Astrocyte of the hippocampus (primary cell): ENCODE results near the gene SPSB1.

Experiments
- DNase-seq: peaks from one replicate; pipeline ENCODE4 v3.0.0; 2011; ENCODE audit warnings: low read depth, low spot score

SPSB1 gene

DNA sequence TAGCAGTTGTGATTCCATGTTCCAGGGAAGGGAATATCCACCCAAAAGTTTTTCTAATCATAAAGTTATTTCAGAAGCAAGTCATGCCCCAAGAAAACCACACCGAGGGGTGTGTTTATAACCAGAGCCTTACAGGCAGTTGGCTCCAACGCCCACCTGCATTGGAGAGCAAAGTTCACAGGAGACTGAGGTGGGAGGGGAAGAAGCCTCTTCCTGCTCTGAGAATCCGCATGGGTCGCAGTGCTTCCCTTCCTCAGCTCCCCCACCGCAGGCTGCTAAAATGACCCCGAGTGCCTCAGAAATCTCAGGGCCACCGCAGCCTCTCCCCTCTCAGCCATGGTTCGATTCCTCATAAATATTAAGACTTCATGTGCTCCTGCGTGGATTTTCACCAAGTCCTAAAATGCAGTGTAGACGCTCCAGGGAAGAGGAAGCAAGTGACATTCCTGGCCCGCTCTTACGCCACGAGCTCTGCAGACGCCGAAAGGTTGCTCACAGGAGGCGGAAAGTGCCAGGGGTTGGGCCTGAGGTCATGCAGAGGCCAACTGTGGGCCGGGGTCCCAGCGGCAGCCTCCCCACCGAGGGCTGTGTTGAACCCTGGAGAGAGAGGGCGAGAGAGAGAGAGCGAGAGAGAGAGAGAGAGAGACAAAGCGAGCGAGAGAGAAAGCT is 13.4 kb upstream of the SPSB1 start:
- DNase-seq = no peak

DNA sequence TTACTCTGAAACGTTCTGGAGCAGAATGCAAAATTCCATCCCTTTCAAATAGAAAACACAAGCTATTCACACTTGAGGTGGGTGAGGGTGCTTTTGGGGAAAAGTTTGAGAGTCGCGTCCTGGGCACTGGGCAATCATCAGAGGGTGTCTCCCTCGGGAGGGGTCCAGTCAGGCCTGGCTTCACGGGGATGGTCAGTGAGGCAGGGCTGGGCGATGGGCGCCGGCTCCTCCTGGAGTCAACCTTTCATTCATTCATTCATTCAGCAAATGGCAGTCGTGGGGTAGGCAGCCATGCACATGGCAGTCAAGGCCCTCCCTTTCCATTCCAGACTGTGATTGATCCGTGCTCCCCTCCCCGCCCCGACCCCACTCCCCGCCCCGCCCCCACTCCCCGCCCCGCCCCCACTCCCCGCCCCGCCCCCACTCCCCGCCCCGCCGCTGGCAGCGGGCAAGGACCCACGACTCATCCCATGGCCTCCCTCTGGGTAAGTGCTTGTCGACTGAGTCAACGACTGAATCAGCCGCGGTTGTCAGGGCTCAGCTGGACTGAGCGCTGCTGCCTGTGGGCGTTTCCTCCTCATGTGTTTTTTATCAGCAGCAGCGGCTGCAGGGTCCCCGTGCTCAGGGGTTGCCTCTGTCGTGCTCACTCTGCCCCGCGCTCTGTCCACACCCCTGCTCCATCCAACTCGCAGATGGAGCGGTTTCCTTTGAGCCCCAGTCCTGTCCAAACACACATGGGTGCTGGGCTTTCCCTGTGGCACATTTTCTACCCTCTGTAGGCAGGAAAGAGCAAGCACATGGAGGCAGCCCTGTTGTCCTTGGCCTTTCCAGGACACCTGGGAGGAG is 12.5 kb upstream of the SPSB1 start:
- peak; percentile 89 for DNase-seq

DNA sequence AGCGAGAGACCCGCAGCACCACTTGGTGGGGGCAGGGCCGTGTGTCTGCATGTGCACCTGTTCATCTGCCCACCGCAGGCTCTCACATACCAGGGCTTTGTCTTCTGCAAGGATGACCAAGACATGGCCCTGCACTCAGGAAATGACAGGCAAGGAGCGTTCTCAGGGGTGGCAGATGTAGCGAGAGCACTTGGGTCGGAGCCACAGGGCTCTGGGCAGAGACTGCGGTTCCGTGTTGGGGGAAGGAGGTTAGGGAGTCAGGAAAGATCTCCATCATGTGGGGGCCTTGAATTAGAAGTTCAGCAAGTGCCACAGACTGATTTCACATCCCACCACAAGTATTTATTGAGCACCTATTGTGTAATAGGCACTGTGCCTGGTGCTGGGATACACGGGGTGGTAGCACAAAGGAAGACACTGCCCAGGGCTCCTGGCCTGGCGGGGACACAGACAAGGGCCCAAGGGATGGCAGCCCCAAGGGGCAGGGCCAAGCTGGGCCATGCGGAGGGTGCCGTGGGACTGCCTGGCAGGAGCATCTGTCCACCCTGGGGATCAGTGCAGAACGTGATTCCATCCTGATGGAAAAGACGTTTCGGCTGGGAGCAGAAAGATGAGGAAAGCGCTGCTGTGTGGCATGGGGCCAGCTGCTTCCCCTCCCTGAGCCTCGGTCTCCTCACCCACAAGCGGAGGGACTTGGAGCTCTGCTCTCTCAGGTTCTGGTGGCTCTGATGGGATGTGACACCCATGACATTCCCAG is 11.4 kb upstream of the SPSB1 start:
- no peak for DNase-seq

DNA sequence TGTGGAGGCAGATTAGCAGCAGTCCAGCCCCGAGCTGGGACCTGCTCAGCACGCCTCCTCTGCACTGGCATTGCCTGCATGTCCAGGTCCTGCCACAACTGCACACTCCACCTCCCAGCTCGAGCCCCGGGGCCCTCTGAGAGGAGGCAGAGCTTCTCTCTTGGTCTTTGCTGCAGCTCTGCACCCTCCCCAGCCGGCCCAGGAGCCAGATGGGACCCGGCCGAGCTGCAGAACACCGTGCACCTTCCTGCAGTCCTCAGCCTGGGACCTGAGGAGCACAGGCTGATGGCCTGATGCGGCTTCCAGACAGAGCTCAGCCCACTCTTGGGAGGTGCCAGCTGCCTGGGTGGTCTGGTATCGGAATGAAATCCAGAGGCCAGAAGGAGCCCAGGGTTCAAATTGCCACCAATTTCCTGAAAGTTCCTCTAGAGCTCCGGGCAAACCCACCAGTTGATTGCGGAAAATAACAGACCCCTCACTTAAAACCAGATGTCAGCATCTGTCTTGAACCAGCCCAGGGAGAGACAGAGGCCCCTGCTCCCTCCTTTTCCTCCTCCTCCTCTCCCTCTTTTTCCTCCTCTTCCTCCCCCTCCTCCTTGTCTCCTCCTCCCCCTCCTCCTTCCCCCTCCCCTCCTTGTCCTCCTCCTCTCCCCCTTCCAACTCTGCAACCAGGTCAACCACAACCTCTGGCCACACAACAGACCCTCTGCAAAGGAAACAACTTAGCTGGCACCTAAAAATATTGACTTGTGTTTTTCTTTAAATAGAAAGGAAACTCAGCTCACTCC is 10.6 kb upstream of the SPSB1 start:
- DNase-seq = no peak

DNA sequence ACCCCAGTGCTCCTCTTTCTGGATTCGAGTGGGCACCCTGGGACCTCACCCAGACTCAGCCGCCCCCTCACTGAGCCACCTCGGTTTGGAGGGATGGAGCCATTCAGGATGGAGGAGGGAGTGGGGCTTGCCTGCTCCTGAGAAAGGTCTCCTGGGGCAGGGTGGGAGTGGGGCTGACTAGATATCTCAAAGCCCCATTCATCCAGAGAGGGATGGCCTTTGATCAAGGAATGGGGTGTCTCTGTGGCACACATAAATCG is 10.1 kb upstream of the SPSB1 start:
- no peak for DNase-seq

DNA sequence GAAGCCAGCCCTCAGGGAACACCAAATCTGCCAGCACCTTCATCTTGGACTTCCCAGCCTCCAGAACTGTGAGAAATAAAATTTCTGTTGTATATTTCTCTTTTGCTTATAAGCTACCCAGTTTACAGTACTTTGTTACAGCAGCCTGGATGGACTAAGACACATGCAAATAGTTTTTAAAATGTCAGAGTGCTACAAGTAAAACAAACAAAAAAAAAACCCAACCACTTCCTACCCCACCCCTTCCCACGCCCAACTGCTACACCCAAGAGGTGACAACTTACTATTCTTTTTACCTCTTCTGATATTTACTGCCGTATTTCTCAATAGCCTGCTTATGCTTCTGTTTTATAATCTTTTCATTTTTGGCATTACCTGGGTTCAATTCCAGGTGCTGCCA is 8.6 kb upstream of the SPSB1 start:
- DNase-seq = no peak

DNA sequence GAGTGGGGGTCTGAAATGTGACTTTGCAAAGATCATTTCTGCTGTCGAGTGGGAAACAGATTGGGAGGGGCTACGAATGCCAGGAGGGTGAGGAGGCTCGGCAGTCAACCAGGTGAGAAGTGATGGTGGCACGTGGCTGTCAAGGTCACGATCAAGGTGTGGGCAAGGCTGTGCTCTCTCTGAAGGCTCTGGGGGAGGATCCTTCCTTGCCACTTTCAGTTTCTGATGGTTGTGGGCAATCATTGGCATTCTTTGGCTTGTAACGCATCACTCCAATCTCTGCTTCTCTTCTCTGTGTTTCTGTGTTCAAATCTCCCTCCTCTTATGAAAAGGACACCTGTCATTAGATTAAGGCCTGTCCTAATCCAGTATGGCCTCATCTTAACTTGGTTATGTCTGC is 6.1 kb upstream of the SPSB1 start:
- DNase-seq = no peak

DNA sequence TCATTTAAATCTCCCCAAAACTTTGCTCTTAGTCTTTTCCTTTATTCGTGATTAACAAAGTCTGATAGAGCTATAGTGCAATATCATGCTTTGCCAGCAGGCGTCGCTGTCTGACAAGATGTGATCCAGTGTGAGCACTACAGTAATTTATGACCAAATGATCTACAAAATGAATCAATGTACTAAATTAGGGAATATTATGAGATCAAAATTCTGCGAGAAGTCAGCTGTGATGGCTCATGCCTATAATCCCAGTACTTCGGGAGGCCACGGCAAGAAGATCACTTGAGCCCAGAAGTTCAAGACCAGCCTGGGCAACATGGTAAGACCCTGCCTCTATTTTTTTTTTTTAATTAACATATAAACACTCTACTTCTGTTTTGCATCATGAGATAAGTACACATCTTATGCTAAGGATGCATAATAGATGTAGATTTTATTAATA is 3.6 kb upstream of the SPSB1 start:
- peak; percentile 80 for DNase-seq

DNA sequence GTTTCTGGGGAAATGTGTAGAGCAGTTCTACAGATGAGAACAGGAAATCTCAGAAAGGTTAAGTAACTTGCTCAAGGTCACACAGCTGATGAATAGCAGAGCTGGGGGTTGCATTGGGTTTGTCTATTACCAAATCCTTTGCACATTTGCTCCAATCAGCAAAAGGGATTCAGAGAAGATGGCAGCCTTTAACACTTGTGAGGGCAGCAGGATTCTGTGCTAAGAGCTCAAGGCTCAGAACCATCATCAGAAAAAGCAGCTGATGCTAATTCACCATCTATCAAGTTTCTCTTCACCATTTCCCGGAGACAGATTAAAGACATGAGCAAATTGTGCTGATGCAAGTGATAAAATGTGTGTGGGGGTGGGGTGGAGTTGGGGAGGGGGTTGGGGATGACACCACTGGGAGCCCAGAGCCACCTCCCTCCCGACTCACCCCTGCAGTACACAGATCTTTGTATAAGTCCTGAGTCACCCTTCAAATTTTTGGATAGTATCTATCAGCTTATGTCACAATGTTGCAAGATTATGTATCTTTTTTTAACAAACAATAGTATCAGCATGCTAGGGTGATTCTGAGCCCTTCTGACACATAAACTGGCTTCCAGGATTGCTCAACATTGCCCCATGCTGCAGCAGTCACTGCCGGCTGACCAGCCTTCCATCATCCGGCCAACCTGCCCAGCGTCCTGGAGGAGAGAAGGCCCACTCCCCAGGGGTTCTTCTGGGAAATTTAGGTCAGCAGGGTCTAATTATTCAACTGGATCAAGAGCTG is 2.8 kb upstream of the SPSB1 start:
- DNase-seq = peak; percentile 54

DNA sequence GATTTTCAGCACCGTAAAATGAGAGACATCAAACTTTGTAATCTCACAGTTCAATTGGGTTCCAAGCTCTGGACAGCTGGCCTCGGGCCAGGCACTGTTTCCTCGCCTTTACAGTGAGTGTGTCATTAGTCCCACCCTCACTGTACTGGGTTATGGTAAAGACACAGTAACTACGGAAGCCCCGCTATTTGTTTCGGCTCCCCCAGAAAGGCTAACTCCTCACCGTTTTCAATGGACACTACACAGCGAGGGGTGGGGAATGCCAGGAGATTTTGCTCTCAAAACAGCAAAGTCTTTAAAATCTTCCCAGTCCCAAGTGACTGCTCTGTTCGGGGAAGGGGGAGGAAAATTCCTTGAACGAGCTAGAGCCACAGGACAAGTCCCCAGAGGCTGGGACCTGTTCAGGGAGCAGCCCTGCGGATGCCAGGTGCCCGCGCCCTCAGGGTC is 757 bp upstream of the SPSB1 start:
- DNase-seq = peak; percentile 71

DNA sequence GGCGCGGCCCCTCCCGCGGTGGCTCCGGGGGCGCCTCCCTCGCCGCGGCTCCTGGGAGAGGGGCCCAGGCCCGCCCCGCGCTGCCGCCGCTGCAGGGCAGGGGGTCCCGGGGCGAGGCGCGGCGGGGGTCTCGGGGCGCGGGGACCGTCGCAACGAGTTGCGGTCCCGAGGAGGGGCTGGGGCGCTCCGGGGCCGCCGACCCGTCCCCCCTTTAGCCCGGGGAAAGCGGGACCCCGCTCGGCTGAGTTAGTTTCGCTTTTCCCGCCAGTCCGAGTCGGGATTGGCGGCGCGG is 493 bp downstream of the SPSB1 start:
- DNase-seq = no peak

DNA sequence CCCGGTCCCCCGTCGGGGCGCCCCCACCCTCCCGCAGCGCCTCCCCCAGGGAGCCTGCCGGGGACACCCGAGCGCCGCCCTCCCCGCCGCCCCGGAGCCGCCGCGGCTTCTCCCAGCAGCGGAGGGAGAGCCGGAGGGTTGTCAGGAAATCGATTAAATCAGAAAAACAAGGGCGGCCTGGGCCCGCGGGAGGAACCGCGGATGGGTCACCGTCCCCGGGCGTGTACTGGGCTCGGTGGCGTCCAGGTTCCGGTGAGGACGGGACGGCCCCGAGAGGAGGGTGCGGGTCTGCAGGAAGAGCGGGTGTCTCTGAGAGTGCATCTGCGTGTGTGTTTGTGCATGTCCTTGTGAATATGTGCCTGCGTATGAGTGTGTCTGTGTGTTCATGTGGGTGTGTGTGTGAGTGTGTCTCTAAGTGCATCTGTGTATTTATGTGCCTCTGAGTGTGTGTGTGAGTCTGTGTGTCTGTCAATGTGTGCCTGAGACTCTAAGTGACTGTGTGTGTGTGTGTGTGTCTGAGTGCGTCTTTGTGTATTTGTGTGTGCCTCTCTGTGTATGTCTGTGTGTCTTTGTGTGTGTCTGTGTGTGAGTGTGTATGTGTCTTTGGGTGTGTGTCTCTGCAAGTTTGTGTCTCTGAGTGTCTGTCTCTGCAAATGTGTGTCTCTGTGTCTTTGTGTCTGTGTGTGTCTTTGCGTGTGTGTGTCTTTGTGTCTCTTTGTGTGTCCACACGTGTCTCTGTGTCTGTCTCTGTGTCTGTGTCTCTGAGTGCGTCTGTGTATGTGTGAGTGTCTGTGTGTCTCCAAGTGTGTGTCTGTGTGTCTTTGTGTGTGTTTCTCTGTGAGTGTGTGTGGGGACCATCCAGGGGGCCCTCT is 1.1 kb downstream of the SPSB1 start:
- peak; percentile 60 for DNase-seq

DNA sequence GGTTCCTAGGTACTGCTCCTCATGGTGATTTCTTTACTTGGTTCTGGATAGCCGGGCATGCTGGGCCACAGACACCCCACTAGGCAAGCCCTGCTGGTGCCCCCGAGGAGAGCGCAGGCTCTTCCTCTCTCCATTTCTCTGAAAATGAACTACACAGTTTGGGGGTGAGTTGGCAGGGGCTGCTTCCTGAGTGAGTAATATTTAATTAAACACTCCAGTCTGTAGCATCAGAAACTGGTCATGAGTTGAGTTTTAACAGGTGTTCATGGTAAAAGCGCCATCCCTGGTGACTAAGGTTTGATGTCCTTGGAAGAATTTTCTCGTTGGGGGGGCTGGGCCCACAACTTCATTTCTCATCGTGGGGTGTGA is 1.7 kb downstream of the SPSB1 start:
- DNase-seq = peak; percentile 61

DNA sequence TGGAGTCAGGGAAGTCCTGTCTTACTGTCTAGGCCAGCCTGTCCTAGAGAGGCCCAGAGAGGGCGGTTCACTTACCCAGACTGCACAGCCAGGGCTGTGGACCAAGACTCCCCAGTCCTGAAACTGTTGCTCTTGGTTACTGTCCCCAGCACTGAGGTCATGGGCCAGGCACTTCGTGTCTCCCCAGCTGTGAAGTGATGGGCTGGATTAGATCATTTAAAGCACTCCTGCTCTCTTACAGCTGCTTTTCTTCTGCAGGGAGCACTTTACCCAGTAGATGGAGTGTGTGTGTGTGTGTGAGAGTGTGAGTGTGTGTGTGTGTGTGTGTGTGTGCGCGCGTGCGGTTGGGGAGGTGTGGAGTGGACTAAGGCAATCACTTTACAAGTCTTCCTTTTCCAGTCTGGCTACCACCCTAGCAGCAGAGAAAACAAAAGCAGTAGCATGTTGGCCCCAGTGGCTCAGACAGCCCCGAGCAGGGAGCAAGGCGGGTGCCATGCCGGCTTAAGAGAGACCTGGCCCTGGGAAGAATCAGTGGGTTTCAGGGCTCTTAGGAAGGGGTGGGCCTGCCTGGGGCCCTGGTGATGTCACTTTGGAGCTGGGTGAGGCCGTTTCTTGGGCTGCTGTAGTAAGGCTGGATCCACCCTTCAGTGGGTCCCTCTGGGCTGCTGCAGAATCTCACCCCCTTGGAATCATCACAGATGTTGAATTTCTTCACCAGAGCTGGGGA is 2.4 kb downstream of the SPSB1 start:
- peak; percentile 57 for DNase-seq

DNA sequence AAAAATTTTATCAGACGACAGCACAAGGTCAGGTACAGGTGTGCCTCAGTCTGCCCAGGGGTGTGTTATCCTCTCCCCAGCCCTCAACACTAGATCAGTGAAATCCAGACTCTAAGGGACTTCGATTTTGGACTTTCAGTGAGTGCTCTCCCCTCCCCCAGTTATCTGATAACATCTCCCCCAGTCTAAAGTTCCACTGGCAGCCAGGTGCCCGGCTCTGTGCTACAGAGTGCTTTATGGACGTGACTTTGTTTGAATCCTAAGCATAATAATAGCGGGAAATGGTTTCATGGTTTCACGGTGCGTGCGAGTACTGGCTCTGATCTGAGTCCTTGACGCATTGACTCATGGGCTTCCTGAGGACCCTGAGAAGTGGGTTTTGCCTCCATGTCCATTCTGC is 3.2 kb downstream of the SPSB1 start:
- DNase-seq = no peak

DNA sequence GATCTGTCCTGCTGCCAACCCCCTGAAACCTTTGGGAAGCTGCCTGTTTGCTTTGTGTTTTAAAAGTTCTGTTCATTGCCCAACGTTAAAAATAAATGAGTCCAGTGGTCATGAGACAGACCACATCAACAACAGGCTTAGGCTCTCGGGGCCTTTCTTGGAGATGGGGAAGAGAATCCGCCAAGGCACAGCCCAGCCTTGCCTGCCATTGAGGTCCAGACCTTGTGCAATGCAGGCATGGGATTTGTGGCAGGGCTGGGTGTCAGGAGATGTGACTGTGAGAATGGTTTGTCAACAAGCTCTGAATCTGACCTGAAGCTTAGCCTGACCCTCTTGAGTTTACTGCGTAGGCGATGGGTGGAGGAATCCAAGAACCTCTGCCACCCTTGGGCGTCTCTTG is 4.2 kb downstream of the SPSB1 start:
- no peak for DNase-seq

DNA sequence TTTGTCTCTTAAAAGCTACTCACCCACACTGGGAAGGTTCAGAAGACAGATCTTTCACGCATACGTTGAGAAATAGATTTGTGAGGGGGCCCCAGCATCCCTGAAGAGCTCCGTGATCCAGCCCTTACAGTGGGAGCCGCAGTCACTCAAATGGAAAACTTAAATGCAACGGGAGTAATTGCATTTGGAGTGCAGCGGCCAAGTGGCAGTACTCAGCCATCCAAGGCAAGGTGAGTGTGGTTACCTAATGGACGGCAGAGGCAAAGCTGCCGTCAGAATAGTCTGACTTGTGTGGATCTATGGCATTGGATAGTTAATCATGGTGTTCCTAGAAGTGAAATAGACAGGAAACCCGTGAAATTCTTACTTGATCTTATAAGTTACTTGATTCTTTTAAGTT is 5.1 kb downstream of the SPSB1 start:
- no peak for DNase-seq

DNA sequence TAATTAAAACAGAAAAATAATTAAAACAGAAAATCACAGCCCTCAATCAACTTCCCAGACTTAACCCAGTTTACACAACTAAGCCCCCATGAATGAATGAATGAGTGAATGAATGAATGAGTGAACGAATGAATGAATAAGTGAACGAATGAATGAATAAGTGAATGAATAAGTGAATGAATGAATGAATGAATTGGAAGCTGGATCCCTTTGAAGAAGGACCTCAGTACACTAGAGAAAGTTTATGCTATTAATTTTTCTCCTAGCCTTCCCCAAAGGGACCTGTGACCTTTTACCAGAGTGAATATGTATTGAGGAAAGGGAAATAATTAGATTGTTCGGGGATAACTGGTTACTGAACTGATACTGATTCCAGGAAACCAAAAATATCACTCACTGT is 5.6 kb downstream of the SPSB1 start:
- DNase-seq = no peak
